Astrocyte of the cerebellum (primary cell): ENCODE data around the gene PRODH2.

Source experiments
- DNase-seq: peaks from one replicate; pipeline ENCODE4 v3.0.0-alpha.2; 2011; ENCODE audit warnings: low read depth
- H3K4me3 ChIP-seq: 2 replicates; pipeline ENCODE4 v1.5.1; 2011; ENCODE audit warnings: mild to moderate bottlenecking, low read depth, low read length, moderate library complexity
- in situ Hi-C: cut with HindIII; loops from 2 replicates; pipeline ENCODE4 v1.10.0; 2017; ENCODE audit warnings: low sequenced_read_pairs
- TF ChIP-seq, protein P1 (sequence below): IDR thresholded peaks from 2 replicates; pipeline ENCODE4 v1.5.1; 2012; ENCODE audit warnings: low read length, low read depth, moderate library complexity, mild to moderate bottlenecking; ENCODE audit errors: missing control alignments

PRODH2 gene

GRCh38 chr19:35847911-35848310 is 35.3 kb upstream of the PRODH2 start:
- in situ Hi-C loops, result no loop called here
- TF ChIP-seq, protein P1, sequence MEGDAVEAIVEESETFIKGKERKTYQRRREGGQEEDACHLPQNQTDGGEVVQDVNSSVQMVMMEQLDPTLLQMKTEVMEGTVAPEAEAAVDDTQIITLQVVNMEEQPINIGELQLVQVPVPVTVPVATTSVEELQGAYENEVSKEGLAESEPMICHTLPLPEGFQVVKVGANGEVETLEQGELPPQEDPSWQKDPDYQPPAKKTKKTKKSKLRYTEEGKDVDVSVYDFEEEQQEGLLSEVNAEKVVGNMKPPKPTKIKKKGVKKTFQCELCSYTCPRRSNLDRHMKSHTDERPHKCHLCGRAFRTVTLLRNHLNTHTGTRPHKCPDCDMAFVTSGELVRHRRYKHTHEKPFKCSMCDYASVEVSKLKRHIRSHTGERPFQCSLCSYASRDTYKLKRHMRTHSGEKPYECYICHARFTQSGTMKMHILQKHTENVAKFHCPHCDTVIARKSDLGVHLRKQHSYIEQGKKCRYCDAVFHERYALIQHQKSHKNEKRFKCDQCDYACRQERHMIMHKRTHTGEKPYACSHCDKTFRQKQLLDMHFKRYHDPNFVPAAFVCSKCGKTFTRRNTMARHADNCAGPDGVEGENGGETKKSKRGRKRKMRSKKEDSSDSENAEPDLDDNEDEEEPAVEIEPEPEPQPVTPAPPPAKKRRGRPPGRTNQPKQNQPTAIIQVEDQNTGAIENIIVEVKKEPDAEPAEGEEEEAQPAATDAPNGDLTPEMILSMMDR, result no peak
- DNase-seq, result no peak
- no peak overlapping the region for H3K4me3 ChIP-seq

GRCh38 chr19:35846038-35846668 is 33.5 kb upstream of the PRODH2 start:
- DNase-seq, result no peak
- H3K4me3 ChIP-seq, result no peak overlapping the region
- in situ Hi-C loops, result no loop called here
- TF ChIP-seq, protein P1, result no peak

DNA sequence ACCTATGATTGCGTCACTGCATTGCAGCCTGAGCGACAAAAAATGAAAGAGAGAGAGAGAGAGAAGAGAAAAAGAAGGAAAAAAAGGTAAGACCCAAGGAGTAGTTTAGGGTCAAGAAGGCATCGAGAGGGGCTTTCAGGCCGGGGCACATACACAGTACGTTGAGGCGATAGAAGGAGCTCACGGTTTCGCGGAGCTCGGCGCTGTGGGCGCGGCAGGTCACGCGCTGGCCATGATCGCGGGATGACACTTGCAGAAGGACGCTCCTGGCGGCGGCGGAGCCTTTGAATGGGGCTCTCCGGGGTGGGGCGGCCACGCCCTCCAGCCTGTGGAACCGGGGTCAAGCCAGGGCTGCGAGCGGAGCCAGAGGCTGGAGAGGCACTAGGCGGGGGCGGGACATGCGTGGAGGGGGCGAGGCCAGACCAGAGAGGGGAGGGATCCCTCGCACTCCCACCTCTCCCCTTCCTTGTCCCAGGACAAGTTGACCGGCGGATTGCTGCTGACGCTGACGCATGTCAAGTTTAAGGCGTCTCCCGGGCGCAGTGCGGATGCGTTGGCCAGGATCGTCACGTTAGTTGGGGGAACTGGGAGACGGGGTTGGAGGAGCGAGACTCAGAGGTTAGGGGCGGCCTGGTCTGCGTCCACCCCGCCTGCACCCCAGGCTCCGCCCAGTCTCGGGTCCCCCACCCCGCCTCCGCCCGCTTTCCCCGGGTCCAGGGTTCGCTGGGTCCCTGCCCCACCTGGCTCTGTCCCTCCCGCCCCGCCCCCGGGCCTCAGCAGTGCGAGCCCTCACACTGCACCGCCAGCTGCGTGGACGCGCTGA is 32.8 kb upstream of the PRODH2 start:
- no peak for DNase-seq
- no peak overlapping the region for H3K4me3 ChIP-seq

GRCh38 chr19:35844482-35845214 is 32.0 kb upstream of the PRODH2 start:
- DNase-seq, result no peak
- in situ Hi-C loops, result no loop called here
- no peak overlapping the region for H3K4me3 ChIP-seq
- TF ChIP-seq, protein P1, result no peak

More for the DNA sequence above, 32.8 kb upstream of the PRODH2 start:
- TF ChIP-seq, protein P1, result no peak
- in situ Hi-C loops, result no loop called here

- in situ Hi-C loops, result no loop called here
- no peak overlapping the region for H3K4me3 ChIP-seq
- no peak for DNase-seq
- TF ChIP-seq, protein P1, result no peak
These were observed 31.2 kb upstream of the PRODH2 start for GRCh38 chr19:35843676-35844481.
